ENCODE results near the gene GCLM. TPM values are rescaled to one million over a fixed set of nuclear protein-coding genes. Genes with fewer than 3 reads are reported as not detected.

The GCLM gene
- total and polyA plus RNA-seq, 2 of the 4 experiments (the other 2 are of a cell fraction) = 15.5 to 20.1 TPM

DNA sequence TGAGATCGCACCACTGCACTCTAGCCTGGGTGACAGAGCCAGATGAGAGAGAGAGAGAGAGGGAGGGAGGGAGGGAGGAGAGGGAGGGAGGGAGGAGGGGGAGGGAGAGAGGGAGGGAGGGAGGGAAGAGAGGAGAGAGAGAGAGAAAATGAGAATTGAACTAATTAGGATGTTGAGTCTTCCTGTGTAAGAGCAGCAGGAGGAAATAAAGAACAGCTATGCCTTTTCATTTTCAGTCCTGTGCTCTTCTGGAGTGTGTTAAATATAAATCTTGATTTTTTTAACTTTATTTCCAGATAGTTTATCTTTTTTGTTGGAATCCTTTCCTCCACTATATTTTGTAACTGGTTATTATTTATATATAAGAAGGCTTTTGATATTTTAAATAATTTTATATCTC, 57.4 kb downstream of the GCLM start:
- DNase-seq (no peak), ATAC-seq (ENCODE audit: low read depth) (no peak)
- no peaks in the 10 kb centered on the region for H4K20me1 ChIP-seq (ENCODE audit: insufficient read depth, low read length)
- POLR2A ChIA-PET (ENCODE audit: unreplicated experiment) = no interaction called here
- no peak overlapping the region for H3K56ac ChIP-seq (ENCODE audit: extremely low read depth, insufficient read depth, low read length)
- H2BK5ac ChIP-seq (ENCODE audit: low read depth, low read length, poor library complexity, severe bottlenecking) = no peak overlapping the region
- H3K14ac ChIP-seq (replicated peaks; ENCODE audit: low read depth, low read length) = no peak overlapping the region
- BruUV-seq (replicated peaks) = no TSS peak
- no peak overlapping the region for H3K18ac ChIP-seq (ENCODE audit: low read depth, low read length)
- intact Hi-C loops (cut with micrococcal nuclease) = no loop called here
- H2AK9ac ChIP-seq (replicated peaks; ENCODE audit: low read depth, low read length, poor library complexity) = no peak overlapping the region
- dilution Hi-C loops (cut with HindIII; ENCODE audit: low sequenced_read_pairs, unreplicated experiment) = no loop called here
- no peak overlapping the region for H4K8ac ChIP-seq (ENCODE audit: low read depth in 2 of 2, low read length in 2 of 2)
- no peak overlapping the region for H3K9ac ChIP-seq (ENCODE audit: low read depth, low read length)
- H4K5ac ChIP-seq (ENCODE audit: low read depth, low read length) = no peak overlapping the region
- no peaks in the 10 kb centered on the region for H3K9me3 ChIP-seq (ENCODE audit: control insufficient read depth, insufficient read depth, low read length)
- TF ChIP-seq, protein P1, sequence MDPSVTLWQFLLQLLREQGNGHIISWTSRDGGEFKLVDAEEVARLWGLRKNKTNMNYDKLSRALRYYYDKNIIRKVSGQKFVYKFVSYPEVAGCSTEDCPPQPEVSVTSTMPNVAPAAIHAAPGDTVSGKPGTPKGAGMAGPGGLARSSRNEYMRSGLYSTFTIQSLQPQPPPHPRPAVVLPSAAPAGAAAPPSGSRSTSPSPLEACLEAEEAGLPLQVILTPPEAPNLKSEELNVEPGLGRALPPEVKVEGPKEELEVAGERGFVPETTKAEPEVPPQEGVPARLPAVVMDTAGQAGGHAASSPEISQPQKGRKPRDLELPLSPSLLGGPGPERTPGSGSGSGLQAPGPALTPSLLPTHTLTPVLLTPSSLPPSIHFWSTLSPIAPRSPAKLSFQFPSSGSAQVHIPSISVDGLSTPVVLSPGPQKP (IDR thresholded peaks at IDR 0.05; ENCODE audit: borderline replicate concordance, low read depth, low read length) = no peak
- TF ChIP-seq RCOR1 (IDR thresholded peaks at IDR 0.05; ENCODE audit: insufficient replicate concordance, low read length) (no peak), SMC3 (IDR thresholded peaks at IDR 0.05; ENCODE audit: low read depth, low read length) (no peak)
- TF ChIP-seq, protein P2, sequence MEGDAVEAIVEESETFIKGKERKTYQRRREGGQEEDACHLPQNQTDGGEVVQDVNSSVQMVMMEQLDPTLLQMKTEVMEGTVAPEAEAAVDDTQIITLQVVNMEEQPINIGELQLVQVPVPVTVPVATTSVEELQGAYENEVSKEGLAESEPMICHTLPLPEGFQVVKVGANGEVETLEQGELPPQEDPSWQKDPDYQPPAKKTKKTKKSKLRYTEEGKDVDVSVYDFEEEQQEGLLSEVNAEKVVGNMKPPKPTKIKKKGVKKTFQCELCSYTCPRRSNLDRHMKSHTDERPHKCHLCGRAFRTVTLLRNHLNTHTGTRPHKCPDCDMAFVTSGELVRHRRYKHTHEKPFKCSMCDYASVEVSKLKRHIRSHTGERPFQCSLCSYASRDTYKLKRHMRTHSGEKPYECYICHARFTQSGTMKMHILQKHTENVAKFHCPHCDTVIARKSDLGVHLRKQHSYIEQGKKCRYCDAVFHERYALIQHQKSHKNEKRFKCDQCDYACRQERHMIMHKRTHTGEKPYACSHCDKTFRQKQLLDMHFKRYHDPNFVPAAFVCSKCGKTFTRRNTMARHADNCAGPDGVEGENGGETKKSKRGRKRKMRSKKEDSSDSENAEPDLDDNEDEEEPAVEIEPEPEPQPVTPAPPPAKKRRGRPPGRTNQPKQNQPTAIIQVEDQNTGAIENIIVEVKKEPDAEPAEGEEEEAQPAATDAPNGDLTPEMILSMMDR (conservative IDR thresholded peaks at IDR 0.05; ENCODE audit: low read depth, low read length) = no peak
- no peaks in the 10 kb centered on the region for H3K36me3 ChIP-seq (ENCODE audit: control insufficient read depth, insufficient read depth, low read length)
- no peak overlapping the region for H4K91ac ChIP-seq (ENCODE audit: insufficient read depth, low read depth, low read length)
- H2BK20ac ChIP-seq (ENCODE audit: low read depth, low read length) = no peak overlapping the region
- H3K27me3 ChIP-seq (ENCODE audit: control insufficient read depth, insufficient read depth, low read length) = no peaks in the 10 kb centered on the region
- no peaks in the 10 kb centered on the region for H3K4me1 ChIP-seq (ENCODE audit: control insufficient read depth, insufficient read depth, low read length)
- no CpG with 5 or more reads among the region's 1 CpG for WGBS, 2 experiments (ENCODE audit: extremely low coverage in 2 of 2, insufficient read length in 1 of 2)
- H3K23ac ChIP-seq (ENCODE audit: low read depth, low read length) = no peak overlapping the region
- no peak overlapping the region for H3K4me3 ChIP-seq (ENCODE audit: insufficient read depth, low read depth, low read length)
- no peak overlapping the region for H3K4me2 ChIP-seq (ENCODE audit: low read depth, low read length)
- CTCF ChIA-PET = interaction anchor here (1.3 kb wide), 1 partner anchor 223 kb away, joined by 3 read pairs; no protein-coding TSS in a partner anchor
- H2BK120ac ChIP-seq (ENCODE audit: low read depth, low read length) = no peak overlapping the region
- no peak overlapping the region for H3K27ac ChIP-seq (ENCODE audit: insufficient read depth, low read length)
- in situ Hi-C loops (cut with MboI; ENCODE audit: low sequenced_read_pairs) = loop anchor here (25.0 kb wide), 1 partner anchor 840 kb away; no protein-coding TSS in a partner anchor
- no peak overlapping the region for H3K4ac ChIP-seq (ENCODE audit: low read depth, low read length)
- H2AFZ ChIP-seq (replicated peaks; ENCODE audit: low read length, poor library complexity) = no peak overlapping the region
- no peaks in the 10 kb centered on the region for H3K9me1 ChIP-seq (ENCODE audit: insufficient read depth, low read length)
- no peaks in the 10 kb centered on the region for H3K79me1 ChIP-seq (ENCODE audit: low read depth in 1 of 2, low read length in 2 of 2)
- no peak overlapping the region for H2BK15ac ChIP-seq (ENCODE audit: low read depth, low read length)
- H2AK5ac ChIP-seq (ENCODE audit: low read depth, low read length) = no peak overlapping the region
